Measurements from ENCODE around the gene TMF1. TPM values are rescaled to one million over a fixed set of nuclear protein-coding genes. Genes with fewer than 3 reads are reported as not detected.

Gene TMF1
- polyA plus RNA-seq, 1 of the 3 experiments (the other 2 are of a cell fraction) = 3.2 TPM

GRCh38 chr3:69084326-69085167 lies 32.4 kb upstream of the TMF1 start, which contains the start of gene ARL6IP5 (continued):
- no peak for TF ChIP-seq ZBTB33 (IDR thresholded peaks at IDR 0.05; ENCODE audit: borderline replicate concordance, low read depth)
- TF ChIP-seq YY1 (IDR thresholded peaks at IDR 0.05; ENCODE audit: low read depth) = peak; percentile 72
- TF ChIP-seq REST (IDR thresholded peaks at IDR 0.05; ENCODE audit: low read depth, low read length) = peak; percentile 61; the same call in 1 of the 2 replicates
- TF ChIP-seq TEAD4 (IDR thresholded peaks at IDR 0.05; ENCODE audit: borderline replicate concordance, insufficient read depth) = no peak
- TF ChIP-seq SMC3 (IDR thresholded peaks at IDR 0.05; ENCODE audit: low read depth, low read length) = no peak
- TF ChIP-seq ELF1 (IDR thresholded peaks at IDR 0.05) = peak; percentile 33; the same call in 1 of the 2 replicates
- TF ChIP-seq MXI1 (IDR thresholded peaks at IDR 0.05; ENCODE audit: low read depth, low read length) = peak; percentile 61
- TF ChIP-seq MAX (IDR thresholded peaks at IDR 0.05; ENCODE audit: low read depth) = no peak; the same call in none of the 2 replicates

GRCh38 chr3:69082805-69083204 lies 30.7 kb upstream of the TMF1 start:
- ChIA-PET CTCF (interaction anchor here (1.7 kb wide), 1 partner anchor 38 kb away, joined by 3 read pairs; no protein-coding TSS in a partner anchor), POLR2A (no interaction called here)
- H3K4me3 ChIP-seq (ENCODE audit: low read depth in 2 of 2, low read length in 1 of 2) = no peak overlapping the region; a peak in 1 of 4 replicates
- H3K9me2 ChIP-seq = no peaks in the 10 kb centered on the region
- H3K9ac ChIP-seq = peak overlapping the region; percentile 86; the same call in 1 of the 2 replicates
- DNase-seq = no peak
- H3K79me2 ChIP-seq (ENCODE audit: insufficient read depth) = peaks cover 52% of the 10 kb centered on the region
- peaks cover 43% of the 10 kb centered on the region for H3F3A ChIP-seq (replicated peaks; ENCODE audit: insufficient read depth)
- peak overlapping the region; percentile 72 for H3K4me2 ChIP-seq
- no peaks in the 10 kb centered on the region for H3K27me3 ChIP-seq (ENCODE audit: insufficient read depth)
- H4K20me1 ChIP-seq (ENCODE audit: insufficient read depth) = no peaks in the 10 kb centered on the region; the same call in 1 of the 2 replicates
- H3K27ac ChIP-seq (ENCODE audit: low read depth in 2 of 2, low read length in 1 of 2) = peak overlapping the region; percentile 81 to 94
- peaks cover 40 to 41% of the 10 kb centered on the region in 2 experiments for H3K4me1 ChIP-seq (ENCODE audit: control insufficient read depth in 1 of 2, insufficient read depth in 2 of 2, low read depth in 1 of 2, low read length in 1 of 2)
- H3K9me3 ChIP-seq = no peaks in the 10 kb centered on the region
- TF ChIP-seq TAF1 (IDR thresholded peaks at IDR 0.05; ENCODE audit: borderline replicate concordance, low read depth, low read length) (peak; percentile 32; the same call in 1 of the 2 replicates), RXRA (IDR thresholded peaks at IDR 0.05; ENCODE audit: borderline replicate concordance, low read depth) (peak; percentile 58; the same call in 1 of the 2 replicates), TCF12 (IDR thresholded peaks at IDR 0.05) (peak; percentile 49; the same call in 1 of the 2 replicates), NFIC (IDR thresholded peaks at IDR 0.05; ENCODE audit: borderline replicate concordance) (peak; percentile 35; the same call in 1 of the 2 replicates), IRF3 (IDR thresholded peaks at IDR 0.05; ENCODE audit: low read depth, low read length) (no peak), GATA2 (CRISPR knock-in tag; IDR thresholded peaks at IDR 0.05) (no peak), YY1 (IDR thresholded peaks at IDR 0.05; ENCODE audit: low read depth) (no peak), SIN3A (IDR thresholded peaks at IDR 0.05; ENCODE audit: borderline replicate concordance, low read depth, low read length) (0 out of 2 replicates have a peak, but pooled peaks have one; percentile 35), JUND (IDR thresholded peaks at IDR 0.05) (peak; percentile 41), FOSL2 (IDR thresholded peaks at IDR 0.05; ENCODE audit: borderline replicate concordance, low read depth) (peak; percentile 19; the same call in 1 of the 2 replicates), EP300 (IDR thresholded peaks at IDR 0.05; ENCODE audit: borderline replicate concordance in 1 of 2, low read depth in 1 of 2, low read length in 1 of 2) (peak in 1 of 2 experiments; percentile 40; a peak in 1 of 4 replicates), MEF2A (IDR thresholded peaks at IDR 0.05; ENCODE audit: borderline replicate concordance, low read depth) (no peak), TEAD4 (IDR thresholded peaks at IDR 0.05; ENCODE audit: borderline replicate concordance, insufficient read depth) (0 out of 2 replicates have a peak, but pooled peaks have one; percentile 25), PBX3 (IDR thresholded peaks at IDR 0.05) (peak; percentile 77), ELF1 (IDR thresholded peaks at IDR 0.05) (peak; percentile 53), MAX (IDR thresholded peaks at IDR 0.05; ENCODE audit: low read depth) (0 out of 2 replicates have a peak, but pooled peaks have one; percentile 46)
- peak overlapping the region; percentile 69; the same call in 1 of the 2 replicates for H2AFZ ChIP-seq (ENCODE audit: low read depth)
- H3K36me3 ChIP-seq (replicated peaks in 1 of 2; ENCODE audit: control insufficient read depth in 1 of 2, insufficient read depth in 2 of 2, low read length in 1 of 2) = no peaks in the 10 kb centered on the region
